ENCODE results near the gene PRR18. TPM values are rescaled to one million over a fixed set of nuclear protein-coding genes. Genes with fewer than 3 reads are reported as not detected.

PRR18 gene
- total and polyA plus RNA-seq, 2 donors from 2014 or later = 0.19 TPM; not detected in 1

GRCh38 chr6:166306378-166307081, 1.7 kb downstream of the PRR18 start:
- Histone ChIP-seq H3K27me3 (ENCODE audit: control insufficient read depth, insufficient read depth, low read length) (peaks cover 18% of the 10 kb centered on the region), H3K36me3 (ENCODE audit: control insufficient read depth in 2 of 3, insufficient read depth in 3 of 3, low read length in 3 of 3) (no peaks in the 10 kb centered on the region), H3K9ac (ENCODE audit: low read length in 3 of 3) (no peak overlapping the region), H3K4me3 (ENCODE audit: low read length in 3 of 3) (no peak overlapping the region), H3K4me1 (ENCODE audit: control insufficient read depth in 2 of 3, insufficient read depth in 2 of 3, low read depth in 1 of 3, low read length in 3 of 3) (peaks cover 0 to 6% (median 0%) of the 10 kb centered on the region in 3 donors), H3K9me3 (ENCODE audit: control insufficient read depth in 2 of 3, insufficient read depth in 1 of 3, low read length in 3 of 3) (no peaks in the 10 kb centered on the region), H3K27ac (ENCODE audit: low read depth in 2 of 2, low read length in 2 of 2) (no peak overlapping the region)
- TF ChIP-seq, protein P1, sequence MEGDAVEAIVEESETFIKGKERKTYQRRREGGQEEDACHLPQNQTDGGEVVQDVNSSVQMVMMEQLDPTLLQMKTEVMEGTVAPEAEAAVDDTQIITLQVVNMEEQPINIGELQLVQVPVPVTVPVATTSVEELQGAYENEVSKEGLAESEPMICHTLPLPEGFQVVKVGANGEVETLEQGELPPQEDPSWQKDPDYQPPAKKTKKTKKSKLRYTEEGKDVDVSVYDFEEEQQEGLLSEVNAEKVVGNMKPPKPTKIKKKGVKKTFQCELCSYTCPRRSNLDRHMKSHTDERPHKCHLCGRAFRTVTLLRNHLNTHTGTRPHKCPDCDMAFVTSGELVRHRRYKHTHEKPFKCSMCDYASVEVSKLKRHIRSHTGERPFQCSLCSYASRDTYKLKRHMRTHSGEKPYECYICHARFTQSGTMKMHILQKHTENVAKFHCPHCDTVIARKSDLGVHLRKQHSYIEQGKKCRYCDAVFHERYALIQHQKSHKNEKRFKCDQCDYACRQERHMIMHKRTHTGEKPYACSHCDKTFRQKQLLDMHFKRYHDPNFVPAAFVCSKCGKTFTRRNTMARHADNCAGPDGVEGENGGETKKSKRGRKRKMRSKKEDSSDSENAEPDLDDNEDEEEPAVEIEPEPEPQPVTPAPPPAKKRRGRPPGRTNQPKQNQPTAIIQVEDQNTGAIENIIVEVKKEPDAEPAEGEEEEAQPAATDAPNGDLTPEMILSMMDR (IDR thresholded peaks at IDR 0.05; ENCODE audit: borderline replicate concordance, extremely low read depth, insufficient read depth) = no peak
- FAIRE-seq (no peak), DNase-seq (no peak)
- intact Hi-C loops (cut with DNase I) = no loop called here

DNA sequence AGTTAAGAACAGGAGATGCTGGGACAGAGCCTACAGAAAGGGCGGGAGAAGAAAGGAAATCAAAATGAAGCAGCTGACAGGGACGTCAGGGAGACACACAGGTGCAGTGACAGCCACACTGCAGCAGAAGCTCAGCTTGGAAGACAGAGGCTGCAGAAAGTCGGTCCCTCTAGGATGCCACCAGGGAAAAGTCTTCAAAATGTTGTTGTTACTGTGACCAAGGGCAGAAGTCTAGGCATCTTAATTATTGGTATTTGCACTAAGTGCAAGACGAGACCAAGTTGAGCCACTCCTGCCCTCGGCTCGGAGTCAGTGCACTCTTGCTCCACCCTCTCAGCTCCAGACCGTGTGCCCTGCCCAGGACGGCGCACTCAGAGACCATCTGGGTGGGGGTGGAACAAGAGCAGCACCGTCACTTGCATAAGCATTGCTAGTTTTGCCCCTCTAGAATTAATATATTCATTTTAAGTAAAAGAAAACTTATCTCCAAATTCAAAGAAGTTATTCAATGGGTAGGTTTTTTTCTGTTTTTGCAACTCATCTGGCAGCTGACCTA, 2.6 kb downstream of the PRR18 start:
- no peak overlapping the region for H3K27ac ChIP-seq (ENCODE audit: low read depth in 2 of 2, low read length in 2 of 2)
- peaks cover 0 to 6% (median 0%) of the 10 kb centered on the region in 3 donors for H3K4me1 ChIP-seq (ENCODE audit: control insufficient read depth in 2 of 3, insufficient read depth in 2 of 3, low read depth in 1 of 3, low read length in 3 of 3)
- peaks cover 18% of the 10 kb centered on the region for H3K27me3 ChIP-seq (ENCODE audit: control insufficient read depth, insufficient read depth, low read length)
- intact Hi-C loops (cut with DNase I) = no loop called here
- TF ChIP-seq, protein P1 (IDR thresholded peaks at IDR 0.05; ENCODE audit: borderline replicate concordance, extremely low read depth, insufficient read depth) = no peak
- H3K36me3 ChIP-seq (ENCODE audit: control insufficient read depth in 2 of 3, insufficient read depth in 3 of 3, low read length in 3 of 3) = no peaks in the 10 kb centered on the region
- H3K9me3 ChIP-seq (ENCODE audit: control insufficient read depth in 2 of 3, insufficient read depth in 1 of 3, low read length in 3 of 3) = no peaks in the 10 kb centered on the region
- DNase-seq = no peak
- H3K4me3 ChIP-seq (ENCODE audit: low read length in 3 of 3) = no peak overlapping the region
- FAIRE-seq = no peak
- no peak overlapping the region for H3K9ac ChIP-seq (ENCODE audit: low read length in 3 of 3)

DNA sequence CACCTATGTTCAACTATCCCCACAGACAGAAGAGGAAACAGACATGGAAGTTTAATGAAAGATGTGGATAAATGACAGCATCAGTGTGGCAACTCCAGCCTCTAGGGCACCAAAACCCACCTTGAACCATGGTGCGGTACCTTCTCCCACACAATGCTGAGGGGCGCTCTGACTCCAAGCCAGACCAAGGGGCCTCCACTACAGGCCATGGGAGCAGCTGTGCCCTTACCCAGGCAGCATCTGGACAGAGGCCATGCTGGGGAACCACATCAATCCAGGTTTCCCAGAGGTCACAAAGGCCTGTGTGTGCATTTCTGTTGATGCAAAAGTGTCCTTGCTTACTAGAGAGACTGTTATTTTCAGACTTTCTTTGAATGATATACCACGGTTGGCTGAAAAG, 4.1 kb downstream of the PRR18 start:
- Histone ChIP-seq H3K27ac (ENCODE audit: low read depth in 2 of 2, low read length in 2 of 2) (no peak overlapping the region), H3K36me3 (ENCODE audit: control insufficient read depth in 2 of 3, insufficient read depth in 3 of 3, low read length in 3 of 3) (no peaks in the 10 kb centered on the region), H3K27me3 (ENCODE audit: control insufficient read depth, insufficient read depth, low read length) (peaks cover 12% of the 10 kb centered on the region), H3K4me3 (ENCODE audit: low read length in 3 of 3) (no peak overlapping the region), H3K4me1 (ENCODE audit: control insufficient read depth in 2 of 3, insufficient read depth in 2 of 3, low read depth in 1 of 3, low read length in 3 of 3) (peaks cover 0 to 6% (median 0%) of the 10 kb centered on the region in 3 donors), H3K9ac (ENCODE audit: low read length in 3 of 3) (no peak overlapping the region), H3K9me3 (ENCODE audit: control insufficient read depth in 2 of 3, insufficient read depth in 1 of 3, low read length in 3 of 3) (no peaks in the 10 kb centered on the region)
- DNase-seq (no peak), FAIRE-seq (no peak)
- intact Hi-C loops (cut with DNase I) = no loop called here
- TF ChIP-seq, protein P1 (IDR thresholded peaks at IDR 0.05; ENCODE audit: borderline replicate concordance, extremely low read depth, insufficient read depth) = no peak

All from kidney (tissue), 14 donors.